Loucy (cell line): ENCODE data around the gene TET2.
A peak's percentile ranks its signal among the peaks of the same experiment; 100 is the strongest.

Experiments
- H2AFZ ChIP-seq: fragments of 200-600 bp; sonication (generic); 2 replicates; pipeline ENCODE4 v1.6.0; 2016; ENCODE audit warnings: antibody characterized with exemption, mild to moderate bottlenecking, low read length, moderate library complexity
- H3F3A ChIP-seq: fragments of 200-600 bp; 2 replicates; pipeline ENCODE4 v1.6.0; 2016; ENCODE audit warnings: antibody characterized with exemption, low read depth, mild to moderate bottlenecking
- H3K27me3 ChIP-seq: fragments of 200-600 bp; sonication (generic); 2 replicates; pipeline ENCODE4 v1.6.1; 2014; ENCODE audit warnings: low read length, mild to moderate bottlenecking; ENCODE audit not compliant: insufficient read depth, poor library complexity, severe bottlenecking
- H3K36me3 ChIP-seq: fragments of 200-600 bp; sonication (generic); 2 replicates; pipeline ENCODE4 v1.6.1; 2016; ENCODE audit warnings: low read length; ENCODE audit not compliant: insufficient read depth
- H3K4me1 ChIP-seq: fragments of 200-600 bp; sonication (generic); 2 replicates; pipeline ENCODE4 v1.5.1; 2014; ENCODE audit warnings: low read length, mild to moderate bottlenecking; ENCODE audit not compliant: insufficient read depth, poor library complexity, severe bottlenecking
- H3K4me2 ChIP-seq: fragments of 200-600 bp; sonication (generic); 2 replicates; pipeline ENCODE4 v1.6.0; 2014; ENCODE audit warnings: antibody characterized with exemption, low read length, low read depth, mild to moderate bottlenecking; ENCODE audit not compliant: poor library complexity, severe bottlenecking
- H3K4me3 ChIP-seq: fragments of 200-600 bp; sonication (generic); 2 replicates; pipeline ENCODE4 v1.5.1; 2014; ENCODE audit warnings: low read length, mild to moderate bottlenecking, mixed read lengths; ENCODE audit not compliant: poor library complexity, severe bottlenecking
- H3K79me2 ChIP-seq: fragments of 200-600 bp; sonication (generic); 2 replicates; pipeline ENCODE4 v1.6.1; 2014; ENCODE audit warnings: low read length; ENCODE audit not compliant: insufficient read depth
- H3K9ac ChIP-seq: fragments of 200-600 bp; sonication (generic); 2 replicates; pipeline ENCODE4 v1.6.0; 2014; ENCODE audit warnings: mild to moderate bottlenecking, low read depth, low read length, moderate library complexity; ENCODE audit not compliant: poor library complexity, severe bottlenecking
- H3K9me2 ChIP-seq: fragments of 200-600 bp; sonication (generic); replicated peaks from 2 replicates; pipeline ENCODE4 v1.6.1; 2016; ENCODE audit warnings: low read depth, low read length, mixed read lengths
- H3K9me3 ChIP-seq: fragments of 200-600 bp; sonication (generic); 2 replicates; pipeline ENCODE4 v1.6.1; 2014; ENCODE audit warnings: mild to moderate bottlenecking, antibody characterized with exemption, low read length, low read depth; ENCODE audit not compliant: insufficient read depth
- H4K20me1 ChIP-seq: fragments of 200-600 bp; sonication (generic); 2 replicates; pipeline ENCODE4 v1.6.0; 2014; ENCODE audit warnings: antibody characterized with exemption, low read length, mild to moderate bottlenecking; ENCODE audit not compliant: insufficient read depth, poor library complexity, severe bottlenecking
- EZH2phosphoT487 ChIP-seq: fragments of 200-600 bp; IDR thresholded peaks from 2 replicates; pipeline ENCODE4 v1.6.1; 2018; ENCODE audit warnings: antibody characterized with exemption, mild to moderate bottlenecking, moderate library complexity, borderline replicate concordance
- TF ChIP-seq, protein P1 (sequence below): fragments of 200-600 bp; sonication (generic); conservative IDR thresholded peaks from 2 replicates; pipeline ENCODE4 v1.5.1; 2014; ENCODE audit warnings: mild to moderate bottlenecking, antibody characterized with exemption, low read length

TET2 gene

DNA sequence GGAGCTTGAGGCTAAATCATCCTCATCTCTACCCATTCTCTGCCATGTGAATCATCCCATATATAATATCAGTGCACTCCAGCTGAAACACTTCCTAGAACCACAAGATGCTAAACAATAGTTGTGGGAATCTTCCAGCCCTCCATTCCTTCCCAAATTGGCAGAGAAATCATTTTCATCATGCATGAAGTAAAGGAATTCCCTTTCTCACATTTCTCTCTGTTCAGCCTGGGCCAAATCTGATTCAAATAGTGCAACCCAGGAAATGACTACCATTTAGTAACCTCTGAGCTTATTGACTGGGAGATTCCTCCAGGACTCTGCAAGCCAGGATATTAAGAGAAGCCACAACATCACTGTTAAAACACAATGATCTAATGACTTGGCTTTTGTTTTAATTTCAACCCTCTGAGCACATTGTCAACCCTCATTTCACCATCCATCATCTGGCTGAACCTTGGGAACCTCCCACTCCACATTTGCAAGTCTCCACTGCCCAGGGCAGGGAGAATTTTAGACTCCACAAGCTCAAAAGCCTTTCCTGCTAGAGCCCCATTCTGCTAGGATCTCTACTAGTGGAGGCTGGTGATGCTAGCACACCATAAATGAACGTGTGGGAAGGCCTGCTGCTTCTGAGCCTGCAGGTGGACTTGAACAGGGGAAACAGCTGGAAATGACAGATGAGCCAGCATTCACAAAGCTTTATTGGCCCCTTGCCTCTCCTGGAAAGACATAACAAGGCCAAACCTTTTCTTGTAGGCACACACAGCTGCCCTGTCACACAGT is 133.9 kb downstream of the TET2 start:
- Histone ChIP-seq H2AFZ (peak overlapping the region; percentile 84), H3K27me3 (no peaks in the 10 kb centered on the region), H3K9me2 (no peaks in the 10 kb centered on the region), H3K79me2 (no peaks in the 10 kb centered on the region), H3K4me1 (peaks cover 13% of the 10 kb centered on the region), H3K9ac (no peak overlapping the region), H4K20me1 (no peaks in the 10 kb centered on the region), H3F3A (no peaks in the 10 kb centered on the region), H3K4me2 (no peak overlapping the region), H3K9me3 (no peaks in the 10 kb centered on the region), H3K36me3 (no peaks in the 10 kb centered on the region), H3K4me3 (no peak overlapping the region)
- TF ChIP-seq, protein P1, sequence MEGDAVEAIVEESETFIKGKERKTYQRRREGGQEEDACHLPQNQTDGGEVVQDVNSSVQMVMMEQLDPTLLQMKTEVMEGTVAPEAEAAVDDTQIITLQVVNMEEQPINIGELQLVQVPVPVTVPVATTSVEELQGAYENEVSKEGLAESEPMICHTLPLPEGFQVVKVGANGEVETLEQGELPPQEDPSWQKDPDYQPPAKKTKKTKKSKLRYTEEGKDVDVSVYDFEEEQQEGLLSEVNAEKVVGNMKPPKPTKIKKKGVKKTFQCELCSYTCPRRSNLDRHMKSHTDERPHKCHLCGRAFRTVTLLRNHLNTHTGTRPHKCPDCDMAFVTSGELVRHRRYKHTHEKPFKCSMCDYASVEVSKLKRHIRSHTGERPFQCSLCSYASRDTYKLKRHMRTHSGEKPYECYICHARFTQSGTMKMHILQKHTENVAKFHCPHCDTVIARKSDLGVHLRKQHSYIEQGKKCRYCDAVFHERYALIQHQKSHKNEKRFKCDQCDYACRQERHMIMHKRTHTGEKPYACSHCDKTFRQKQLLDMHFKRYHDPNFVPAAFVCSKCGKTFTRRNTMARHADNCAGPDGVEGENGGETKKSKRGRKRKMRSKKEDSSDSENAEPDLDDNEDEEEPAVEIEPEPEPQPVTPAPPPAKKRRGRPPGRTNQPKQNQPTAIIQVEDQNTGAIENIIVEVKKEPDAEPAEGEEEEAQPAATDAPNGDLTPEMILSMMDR, result no peak
- no peak for TF ChIP-seq EZH2phosphoT487

DNA sequence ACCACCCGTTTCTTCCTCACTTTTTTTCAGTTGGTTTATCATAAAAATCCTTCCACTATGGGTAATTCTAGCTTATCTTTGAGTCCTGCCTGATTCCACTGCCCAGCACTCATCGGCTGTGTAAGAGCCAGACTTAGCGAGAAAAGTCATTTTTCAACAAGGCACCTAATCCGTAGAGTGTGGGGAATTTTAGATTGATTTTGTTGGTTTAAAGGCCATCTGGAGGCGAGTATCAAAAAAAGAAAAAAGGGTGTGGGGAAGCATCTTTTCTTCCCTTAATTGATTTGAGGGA is 134.4 kb downstream of the TET2 start:
- Histone ChIP-seq H3K9me3 (no peaks in the 10 kb centered on the region), H3K36me3 (no peaks in the 10 kb centered on the region), H3K9ac (no peak overlapping the region), H3K79me2 (no peaks in the 10 kb centered on the region), H3K4me3 (no peak overlapping the region), H3K4me2 (no peak overlapping the region), H3K9me2 (no peaks in the 10 kb centered on the region), H3F3A (no peaks in the 10 kb centered on the region), H3K27me3 (no peaks in the 10 kb centered on the region), H2AFZ (no peak overlapping the region), H4K20me1 (no peaks in the 10 kb centered on the region), H3K4me1 (peaks cover 13% of the 10 kb centered on the region)
- no peak for TF ChIP-seq EZH2phosphoT487
- TF ChIP-seq, protein P1, result no peak

GRCh38 chr4:105282489-105282888 is 135.8 kb downstream of the TET2 start:
- Histone ChIP-seq H3K27me3 (no peaks in the 10 kb centered on the region), H3F3A (no peaks in the 10 kb centered on the region), H3K4me1 (peaks cover 13% of the 10 kb centered on the region), H3K9ac (no peak overlapping the region), H2AFZ (no peak overlapping the region), H3K79me2 (no peaks in the 10 kb centered on the region), H3K36me3 (no peaks in the 10 kb centered on the region), H3K4me3 (no peak overlapping the region), H3K9me3 (no peaks in the 10 kb centered on the region), H3K4me2 (no peak overlapping the region), H3K9me2 (no peaks in the 10 kb centered on the region), H4K20me1 (no peaks in the 10 kb centered on the region)
- TF ChIP-seq, protein P1, result no peak
- no peak for TF ChIP-seq EZH2phosphoT487
